Spinal cord (tissue), 10 donors: Measurements from ENCODE around the gene MPHOSPH10. TPM values are rescaled to one million over a fixed set of nuclear protein-coding genes. Genes with fewer than 3 reads are reported as not detected.

Experiments used
- DNase-seq, 6 donors: peaks; one replicate each; pipeline versions ENCODE4 v3.0.0 to v3.0.0-alpha.2; 2013 to 2015; ENCODE audit warnings: low spot score in 6 of 6, low read depth in 4 of 6
- H3K27ac ChIP-seq: one replicate; pipeline ENCODE4 v1.5.1; 2013; ENCODE audit warnings: low read depth, low read length, control low read depth
- H3K27me3 ChIP-seq: one replicate; pipeline ENCODE4 v1.6.1; 2013; ENCODE audit warnings: low read length; ENCODE audit not compliant: control insufficient read depth, insufficient read depth
- H3K36me3 ChIP-seq: one replicate; pipeline ENCODE4 v1.6.1; 2013; ENCODE audit warnings: low read length; ENCODE audit not compliant: control insufficient read depth, insufficient read depth
- H3K4me1 ChIP-seq: one replicate; pipeline ENCODE4 v1.6.1; 2013; ENCODE audit warnings: low read length; ENCODE audit not compliant: control insufficient read depth, insufficient read depth
- H3K4me3 ChIP-seq: one replicate; pipeline ENCODE4 v1.5.1; 2013; ENCODE audit warnings: low read depth, low read length, control low read depth
- H3K9me3 ChIP-seq: one replicate; pipeline ENCODE4 v1.6.1; 2013; ENCODE audit warnings: low read length; ENCODE audit not compliant: control insufficient read depth, insufficient read depth
- WGBS: methylation state at CpG from one replicate; pipeline ENCODE4 v1.1.5; 2013; ENCODE audit warnings: missing lambda C conversion rate; ENCODE audit not compliant: insufficient coverage; 5-methylcytosine and 5-hydroxymethylcytosine counted together
- polyA plus RNA-seq, 2 donors: library from polyadenylated mRNA; unstranded; fragments of 120-200 nt; gene quantifications; one replicate each; pipeline ENCODE4 v1.2.1, GENCODE V29; 2013; ENCODE audit not compliant: insufficient read length in 2 of 2
- total RNA-seq, 2 donors: library from RNA; depleted of rRNA in 1 of 2; stranded (reverse); fragments of 120-200 nt in 1 of 2; fragments of >200 nt in 1 of 2; gene quantifications; one replicate each; pipeline versions ENCODE4 v1.2.3 to v1.2.4, GENCODE V29; 2013 to 2014
- donor health status: healthy.

The MPHOSPH10 gene
- total and polyA plus RNA-seq, 4 donors, result 19.5 to 37.7 (median 28.2) TPM

GRCh38 chr2:71133603-71134002 is 3.2 kb downstream of the MPHOSPH10 start:
- no peak for DNase-seq
- no peaks in the 10 kb centered on the region for H3K9me3 ChIP-seq
- H3K27me3 ChIP-seq, result no peaks in the 10 kb centered on the region
- no peak overlapping the region for H3K4me3 ChIP-seq
- peaks cover 5% of the 10 kb centered on the region for H3K4me1 ChIP-seq
- peaks cover 27% of the 10 kb centered on the region for H3K36me3 ChIP-seq
- H3K27ac ChIP-seq, result no peak overlapping the region

DNA sequence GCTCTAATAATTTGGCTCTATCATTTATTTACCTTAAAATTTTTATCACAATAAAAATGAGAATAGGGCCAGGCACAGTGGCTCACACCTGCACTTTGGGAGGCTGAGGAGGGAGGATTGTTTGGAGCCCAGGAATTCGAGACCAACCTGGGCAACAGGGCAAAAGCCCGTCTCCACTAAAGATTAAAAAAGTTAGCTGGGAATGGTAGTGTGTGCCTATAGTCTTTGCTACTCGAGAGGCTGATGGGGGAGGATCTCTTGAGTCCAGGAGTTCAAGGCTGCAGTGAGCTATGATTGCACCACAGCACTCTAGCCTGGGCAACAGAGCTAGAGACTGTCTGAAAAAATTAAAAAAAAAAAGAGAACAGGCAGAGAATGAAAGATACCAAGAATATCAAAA is 5.7 kb downstream of the MPHOSPH10 start:
- H3K4me1 ChIP-seq, result peaks cover 3% of the 10 kb centered on the region
- H3K27ac ChIP-seq, result no peak overlapping the region
- no peaks in the 10 kb centered on the region for H3K9me3 ChIP-seq
- H3K4me3 ChIP-seq, result no peak overlapping the region
- 100% methylated on average over 2 of the region's 3 CpGs for WGBS
- H3K27me3 ChIP-seq, result no peaks in the 10 kb centered on the region
- no peak for DNase-seq
- H3K36me3 ChIP-seq, result peaks cover 41% of the 10 kb centered on the region

GRCh38 chr2:71143782-71144181 is 13.3 kb downstream of the MPHOSPH10 start:
- Histone ChIP-seq H3K27me3 (no peaks in the 10 kb centered on the region), H3K36me3 (peaks cover 51% of the 10 kb centered on the region), H3K4me1 (no peaks in the 10 kb centered on the region), H3K27ac (no peak overlapping the region), H3K9me3 (no peaks in the 10 kb centered on the region), H3K4me3 (no peak overlapping the region)
- 100% methylated on average over 2 of the region's 3 CpGs for WGBS
- DNase-seq, result no peak

DNA sequence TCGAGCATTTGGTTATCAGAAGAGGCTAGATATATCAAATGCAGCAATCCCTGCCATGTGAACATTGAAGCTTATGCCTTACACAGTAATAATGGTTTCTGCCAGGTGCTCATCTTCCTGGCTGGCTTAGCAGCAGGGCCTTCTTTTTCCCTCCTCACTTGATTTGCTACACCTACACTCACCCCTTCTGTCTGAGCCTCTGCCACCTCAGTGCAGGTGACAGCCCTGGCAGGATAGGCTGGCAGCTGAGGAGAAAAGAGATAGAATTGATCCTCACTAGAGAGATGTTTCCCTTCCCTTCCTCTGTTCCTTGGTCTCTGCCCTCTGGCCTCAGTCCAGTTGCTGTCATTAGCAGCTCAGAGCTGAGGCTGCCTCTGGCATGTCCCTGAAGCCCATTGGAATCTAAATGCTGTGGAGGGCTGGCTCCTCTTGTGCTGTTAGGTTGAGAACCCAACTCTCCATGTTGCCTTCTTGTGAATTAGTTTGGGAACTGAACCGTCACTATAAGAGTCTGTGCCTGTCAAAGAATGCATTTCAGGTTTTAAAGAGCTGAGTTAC is 18.2 kb downstream of the MPHOSPH10 start:
- no peak for DNase-seq
- Histone ChIP-seq H3K27me3 (no peaks in the 10 kb centered on the region), H3K4me3 (no peak overlapping the region), H3K36me3 (peaks cover 41% of the 10 kb centered on the region), H3K9me3 (no peaks in the 10 kb centered on the region), H3K27ac (no peak overlapping the region), H3K4me1 (peaks cover under 1% of the 10 kb centered on the region)
- WGBS, result 69% methylated on average over 1 of the region's 2 CpGs

GRCh38 chr2:71150082-71150816 is 19.8 kb downstream of the MPHOSPH10 start:
- DNase-seq, result no peak
- Histone ChIP-seq H3K36me3 (peaks cover 27% of the 10 kb centered on the region), H3K4me3 (no peak overlapping the region), H3K27me3 (no peaks in the 10 kb centered on the region), H3K4me1 (peaks cover 4% of the 10 kb centered on the region), H3K9me3 (no peaks in the 10 kb centered on the region), H3K27ac (no peak overlapping the region)
- WGBS, result 56% methylated on average over 2 of the region's 3 CpGs

- peaks cover 21% of the 10 kb centered on the region for H3K36me3 ChIP-seq
- H3K27ac ChIP-seq, result no peak overlapping the region
- DNase-seq, result no peak
- H3K27me3 ChIP-seq, result no peaks in the 10 kb centered on the region
- H3K9me3 ChIP-seq, result no peaks in the 10 kb centered on the region
- peaks cover 7% of the 10 kb centered on the region for H3K4me1 ChIP-seq
- 100% methylated on average over 1 of the region's 1 CpG for WGBS
- no peak overlapping the region for H3K4me3 ChIP-seq
Observed at GRCh38 chr2:71151620-71152019, 21.2 kb downstream of the MPHOSPH10 start.

DNA sequence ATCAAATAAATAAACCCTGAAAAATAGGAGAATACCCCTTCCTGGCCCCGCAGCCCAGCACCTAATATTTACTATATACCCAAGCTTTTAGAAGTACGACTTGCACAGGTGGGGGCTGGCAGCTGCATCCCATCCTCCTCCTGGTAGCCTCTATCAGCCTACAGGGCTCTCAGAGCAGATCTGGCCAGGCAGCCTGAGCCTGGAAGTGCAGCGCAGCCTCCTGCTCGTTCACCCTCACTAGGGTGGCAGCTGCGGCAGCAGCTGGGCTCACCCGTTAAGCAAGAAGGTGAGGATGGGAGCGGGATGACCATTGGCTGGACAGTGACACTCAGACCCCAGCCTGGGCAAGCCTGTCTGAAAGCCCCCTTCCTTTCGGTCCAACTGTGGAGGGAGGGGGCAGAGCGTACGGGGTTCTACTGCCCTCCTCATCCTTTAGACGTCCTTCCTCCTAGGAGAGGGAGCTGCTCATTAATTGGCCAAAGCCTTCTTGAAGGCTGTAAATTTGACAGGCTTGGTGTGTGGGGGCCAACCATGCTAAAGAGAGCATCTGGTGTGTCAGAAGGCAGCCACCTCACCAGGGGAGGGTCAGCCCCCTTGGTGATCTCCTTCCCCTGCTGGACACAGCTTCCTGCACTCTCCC is 23.3 kb downstream of the MPHOSPH10 start:
- Histone ChIP-seq H3K36me3 (peaks cover 12% of the 10 kb centered on the region), H3K9me3 (no peaks in the 10 kb centered on the region), H3K4me1 (peaks cover 16% of the 10 kb centered on the region), H3K27me3 (no peaks in the 10 kb centered on the region), H3K4me3 (no peak overlapping the region), H3K27ac (no peak overlapping the region)
- no peak for DNase-seq
- WGBS, result 74% methylated on average over 6 of the region's 11 CpGs

DNA sequence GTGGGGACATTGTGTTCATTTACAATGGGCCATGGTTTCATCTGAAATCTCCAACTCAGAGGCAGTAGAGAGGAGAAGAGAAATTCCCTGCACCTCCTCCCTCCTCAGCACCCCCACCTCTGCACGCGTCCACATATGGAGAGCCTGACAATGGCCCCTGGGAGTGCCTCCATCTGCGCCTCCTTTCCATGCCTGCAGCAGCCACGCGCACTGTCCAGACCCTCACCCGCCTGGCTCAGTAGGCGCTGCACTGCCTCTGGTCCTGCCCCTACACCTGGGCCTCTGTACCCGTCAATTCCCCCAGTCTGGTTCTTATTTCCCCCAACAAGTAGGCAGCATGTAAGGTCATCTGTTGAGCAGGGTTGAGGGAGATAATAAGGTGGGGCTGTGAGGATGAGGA is 23.8 kb downstream of the MPHOSPH10 start:
- peaks cover 16% of the 10 kb centered on the region for H3K4me1 ChIP-seq
- H3K36me3 ChIP-seq, result peaks cover 8% of the 10 kb centered on the region
- no peak overlapping the region for H3K4me3 ChIP-seq
- no peak for DNase-seq
- no peaks in the 10 kb centered on the region for H3K27me3 ChIP-seq
- no peak overlapping the region for H3K27ac ChIP-seq
- no peaks in the 10 kb centered on the region for H3K9me3 ChIP-seq
- whole genome bisulfite sequencing, result 37% methylated on average over 3 of the region's 8 CpGs

DNA sequence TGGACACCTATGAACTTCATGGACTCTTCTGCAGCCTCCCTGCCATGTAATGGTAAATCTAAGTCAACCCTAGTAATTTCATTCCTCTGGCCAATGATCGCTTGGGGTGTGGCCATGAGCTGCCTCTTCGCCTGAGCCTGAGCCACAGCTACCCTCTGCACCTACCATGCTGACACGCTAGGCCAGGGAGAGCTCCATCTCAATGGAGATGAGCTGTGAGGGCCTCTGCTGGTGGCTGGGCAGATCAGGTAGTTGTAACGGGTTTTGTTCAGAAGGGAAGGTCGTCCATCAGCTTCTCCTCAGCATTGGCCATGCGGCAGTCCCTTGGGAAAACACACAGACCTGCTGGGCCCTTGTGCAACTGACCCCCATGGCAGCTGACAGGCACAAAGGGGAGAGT is 24.4 kb downstream of the MPHOSPH10 start:
- H3K27ac ChIP-seq, result no peak overlapping the region
- H3K9me3 ChIP-seq, result no peaks in the 10 kb centered on the region
- 60% methylated on average over 3 of the region's 6 CpGs for WGBS
- peaks cover 6% of the 10 kb centered on the region for H3K36me3 ChIP-seq
- no peak overlapping the region for H3K4me3 ChIP-seq
- peaks cover 16% of the 10 kb centered on the region for H3K4me1 ChIP-seq
- no peaks in the 10 kb centered on the region for H3K27me3 ChIP-seq
- DNase-seq, result no peak

- Histone ChIP-seq H3K36me3 (no peaks in the 10 kb centered on the region), H3K27ac (no peak overlapping the region), H3K9me3 (no peaks in the 10 kb centered on the region), H3K4me3 (no peak overlapping the region), H3K4me1 (peaks cover 16% of the 10 kb centered on the region), H3K27me3 (no peaks in the 10 kb centered on the region)
- WGBS, result 93% methylated on average over 4 of the region's 4 CpGs
- no peak for DNase-seq
Observed at GRCh38 chr2:71155846-71156245, 25.4 kb downstream of the MPHOSPH10 start.
